ENCODE measurements around the gene TMEM53.

- no peak for TF ChIP-seq TAF1 (IDR thresholded peaks at IDR 0.05; ENCODE audit: low read depth, low read length)
- no peak for TF ChIP-seq SPI1 (IDR thresholded peaks at IDR 0.05; ENCODE audit: low read depth, low read length)
- TF ChIP-seq POLR2A (IDR thresholded peaks at IDR 0.05; ENCODE audit: low read depth, low read length): no peak
- no peak for TF ChIP-seq POLR2AphosphoS5 (IDR thresholded peaks at IDR 0.05; ENCODE audit: low read depth, low read length)
- no peak for TF ChIP-seq POU2F2 (IDR thresholded peaks at IDR 0.05; ENCODE audit: low read depth, low read length)
- TF ChIP-seq PAX5 (IDR thresholded peaks at IDR 0.05; ENCODE audit: insufficient read depth, low read length, severe bottlenecking): no peak
Observed at GRCh38 chr1:44605914-44606615, 68.2 kb downstream of the TMEM53 start.
